ENCODE data around the gene SRRT. TPM values are rescaled to one million over a fixed set of nuclear protein-coding genes. Genes with fewer than 3 reads are reported as not detected.
"Not testable (repeated sequence)": the region's sequence is repeated elsewhere in the genome, so short reads cannot be mapped to it uniquely, and the experiment has no call there.

Gene SRRT
- total RNA-seq, 2 donors from 2014 or later = 114 to 204 TPM

DNA sequence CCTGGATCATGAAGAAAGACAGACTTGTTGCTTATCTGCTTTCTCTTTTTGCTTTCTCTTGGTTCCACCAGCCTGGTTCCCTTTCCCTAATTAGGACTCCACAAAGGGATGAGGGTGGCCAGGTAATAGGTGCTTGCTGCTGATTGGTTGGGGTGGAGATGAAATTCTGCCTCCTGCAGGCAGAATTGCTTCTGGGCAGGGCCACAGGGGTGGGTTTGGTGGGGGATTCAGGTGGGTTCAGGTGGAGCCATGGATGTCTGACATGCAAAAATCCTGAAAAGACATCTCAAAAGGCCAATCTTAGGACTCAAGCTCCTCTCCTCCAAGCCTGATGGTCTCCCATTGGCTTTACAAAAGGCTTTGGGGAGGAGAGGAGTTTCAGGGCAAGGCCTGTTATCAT is 46.1 kb downstream of the SRRT start:
- Histone ChIP-seq H3K27me3 (no peaks in the 10 kb centered on the region), H3K4me3 (no peak overlapping the region), H3K27ac (no peak overlapping the region), H3K36me3 (no peaks in the 10 kb centered on the region), H3K9ac (ENCODE audit: low read depth in 2 of 2, low read length in 2 of 2) (no peak overlapping the region), H3K4me1 (no peaks in the 10 kb centered on the region), H3K9me3 (no peaks in the 10 kb centered on the region)
- intact Hi-C loops (cut with DNase I) = no loop called here
- DNase-seq = no peak
- TF ChIP-seq, protein P1, sequence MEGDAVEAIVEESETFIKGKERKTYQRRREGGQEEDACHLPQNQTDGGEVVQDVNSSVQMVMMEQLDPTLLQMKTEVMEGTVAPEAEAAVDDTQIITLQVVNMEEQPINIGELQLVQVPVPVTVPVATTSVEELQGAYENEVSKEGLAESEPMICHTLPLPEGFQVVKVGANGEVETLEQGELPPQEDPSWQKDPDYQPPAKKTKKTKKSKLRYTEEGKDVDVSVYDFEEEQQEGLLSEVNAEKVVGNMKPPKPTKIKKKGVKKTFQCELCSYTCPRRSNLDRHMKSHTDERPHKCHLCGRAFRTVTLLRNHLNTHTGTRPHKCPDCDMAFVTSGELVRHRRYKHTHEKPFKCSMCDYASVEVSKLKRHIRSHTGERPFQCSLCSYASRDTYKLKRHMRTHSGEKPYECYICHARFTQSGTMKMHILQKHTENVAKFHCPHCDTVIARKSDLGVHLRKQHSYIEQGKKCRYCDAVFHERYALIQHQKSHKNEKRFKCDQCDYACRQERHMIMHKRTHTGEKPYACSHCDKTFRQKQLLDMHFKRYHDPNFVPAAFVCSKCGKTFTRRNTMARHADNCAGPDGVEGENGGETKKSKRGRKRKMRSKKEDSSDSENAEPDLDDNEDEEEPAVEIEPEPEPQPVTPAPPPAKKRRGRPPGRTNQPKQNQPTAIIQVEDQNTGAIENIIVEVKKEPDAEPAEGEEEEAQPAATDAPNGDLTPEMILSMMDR (IDR thresholded peaks at IDR 0.05) = no peak

DNA sequence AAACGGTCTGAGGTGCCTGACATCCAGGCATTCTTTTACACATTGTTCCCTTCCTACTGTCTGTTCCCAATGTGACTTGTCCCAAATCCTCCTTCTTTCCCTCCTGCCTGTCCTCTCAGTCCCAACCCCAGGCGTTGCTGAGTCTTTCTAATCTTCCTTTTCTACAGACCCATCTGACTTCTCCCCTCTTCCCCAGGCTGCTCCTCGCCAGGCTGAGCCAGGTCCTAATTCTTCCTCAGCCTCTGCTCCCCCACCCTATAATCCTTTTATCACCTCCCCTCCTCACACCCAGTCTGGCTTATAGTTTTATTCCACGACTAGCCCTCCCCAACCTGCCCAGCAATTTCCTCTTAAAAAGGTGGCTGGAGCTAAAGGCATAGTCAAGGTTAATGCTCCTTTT is 48.7 kb downstream of the SRRT start:
- H3K27ac ChIP-seq; H3K27me3 ChIP-seq; H3K4me3 ChIP-seq; H3K36me3 ChIP-seq; DNase-seq; intact Hi-C loops (cut with DNase I); H3K4me1 ChIP-seq; H3K9me3 ChIP-seq; H3K9ac ChIP-seq (ENCODE audit: low read depth in 2 of 2, low read length in 2 of 2): not testable (repeated sequence)

DNA sequence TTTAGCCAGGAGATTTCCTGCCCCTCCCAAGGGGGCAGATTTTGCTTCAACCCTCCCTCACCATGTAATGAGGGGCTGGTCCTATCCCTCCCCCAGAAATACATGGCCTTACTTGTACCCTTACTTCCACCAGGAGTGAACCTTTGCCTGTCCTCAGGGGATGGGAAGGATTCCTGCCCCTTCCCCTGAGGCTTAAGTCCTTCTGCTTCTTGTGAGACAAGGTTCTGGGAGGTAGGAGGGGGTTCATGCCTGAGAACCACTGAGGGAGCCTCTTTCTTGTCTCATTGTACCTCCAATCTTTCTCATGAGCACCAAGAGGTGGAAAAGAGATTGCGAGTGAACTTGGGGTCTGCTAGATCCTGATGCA is 54.9 kb downstream of the SRRT start:
- no peaks in the 10 kb centered on the region for H3K36me3 ChIP-seq
- intact Hi-C loops (cut with DNase I) = no loop called here

DNA sequence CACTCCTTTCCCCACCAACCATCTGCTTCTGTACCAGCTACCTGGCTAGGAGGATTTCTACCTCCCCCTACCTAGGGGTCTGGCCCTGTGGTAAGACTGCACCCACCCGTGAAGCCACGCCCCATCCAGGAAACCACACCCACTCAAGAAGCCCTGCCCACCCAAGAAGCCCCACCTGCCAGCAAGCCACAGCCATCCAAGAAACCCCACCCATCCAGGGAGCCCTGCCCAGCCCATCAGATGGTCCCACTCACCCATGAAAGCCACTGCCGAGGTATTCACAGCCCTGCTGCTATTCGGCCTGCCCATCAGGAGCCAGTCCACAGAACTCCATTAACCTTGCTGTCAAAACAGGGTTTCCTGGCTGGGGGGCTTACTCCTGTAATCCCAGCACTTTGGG is 58.8 kb downstream of the SRRT start:
- Histone ChIP-seq H3K4me3 (no peak overlapping the region), H3K4me1 (no peaks in the 10 kb centered on the region), H3K9me3 (no peaks in the 10 kb centered on the region), H3K36me3 (no peaks in the 10 kb centered on the region), H3K27ac (no peak overlapping the region), H3K27me3 (no peaks in the 10 kb centered on the region), H3K9ac (ENCODE audit: low read depth in 2 of 2, low read length in 2 of 2) (no peak overlapping the region)
- intact Hi-C loops (cut with DNase I) = no loop called here
- DNase-seq = no peak
- TF ChIP-seq, protein P1 (IDR thresholded peaks at IDR 0.05) = no peak

More for the DNA sequence above, 54.9 kb downstream of the SRRT start:
- Histone ChIP-seq H3K4me1 (no peaks in the 10 kb centered on the region), H3K27ac (no peak overlapping the region), H3K27me3 (no peaks in the 10 kb centered on the region), H3K4me3 (no peak overlapping the region), H3K9ac (ENCODE audit: low read depth in 2 of 2, low read length in 2 of 2) (no peak overlapping the region), H3K9me3 (no peaks in the 10 kb centered on the region)
- TF ChIP-seq, protein P1 (IDR thresholded peaks at IDR 0.05) = no peak
- no peak for DNase-seq

DNA sequence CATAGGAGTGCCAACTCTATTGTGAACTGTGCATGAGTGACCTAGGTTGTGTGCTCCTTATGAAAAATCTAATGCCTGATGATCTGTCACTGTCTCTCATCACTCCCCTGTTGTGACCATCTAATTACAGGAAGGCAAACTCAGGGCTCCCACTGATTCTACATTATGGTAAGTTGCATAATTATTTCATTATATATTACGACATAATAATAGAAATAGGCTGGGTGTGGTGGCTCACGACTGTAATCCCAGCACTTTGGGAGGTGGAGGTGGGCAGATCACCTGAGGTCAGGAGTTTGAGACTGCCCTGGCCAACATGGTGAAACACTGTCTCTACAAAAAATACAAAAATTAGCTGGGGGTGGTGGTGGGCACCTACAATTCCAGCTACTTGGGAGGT is 60.5 kb downstream of the SRRT start:
- H3K4me3 ChIP-seq; H3K27me3 ChIP-seq; H3K36me3 ChIP-seq; intact Hi-C loops (cut with DNase I); H3K9me3 ChIP-seq; DNase-seq; H3K27ac ChIP-seq; H3K9ac ChIP-seq (ENCODE audit: low read depth in 2 of 2, low read length in 2 of 2); H3K4me1 ChIP-seq: not testable (repeated sequence)

DNA sequence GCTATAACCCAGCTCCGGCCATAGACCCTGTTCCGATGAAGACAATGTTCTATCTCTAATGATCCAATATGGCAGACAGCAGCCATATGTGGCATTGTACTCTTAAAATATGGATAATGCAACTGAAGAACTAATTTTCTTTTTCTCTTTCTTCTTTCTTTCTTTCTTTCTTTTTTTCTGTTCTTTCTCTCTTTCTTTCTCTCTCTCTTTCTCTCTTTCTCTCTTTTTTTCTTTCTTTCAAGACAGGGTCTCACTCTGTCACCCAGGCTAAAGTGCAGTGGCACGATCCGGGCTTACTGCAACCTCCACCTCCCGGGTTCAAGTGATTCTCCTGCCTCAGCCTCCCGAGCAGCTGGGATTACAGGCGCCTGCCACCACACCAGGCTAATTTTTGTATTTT is 61.3 kb downstream of the SRRT start:
- H3K9ac ChIP-seq (ENCODE audit: low read depth in 2 of 2, low read length in 2 of 2); DNase-seq; H3K4me3 ChIP-seq; H3K4me1 ChIP-seq; H3K27ac ChIP-seq; H3K36me3 ChIP-seq; H3K27me3 ChIP-seq; intact Hi-C loops (cut with DNase I); H3K9me3 ChIP-seq: not testable (repeated sequence)

Small RNA genes within 50 kb of the gene (microRNA-seq; reads per million reads assigned to microRNA genes)
- not detected for gene MIR6875

Other genes with a start within 250 kb of the SRRT start
- 1 to 10 TPM; 1.8 to 2.3 TPM for gene TFR2, start 233.6 kb upstream of the SRRT start, total RNA-seq
- gene ACTL6B, start 218.7 kb upstream of the SRRT start, total RNA-seq = under 1 TPM in 1 of 2 donors, not detected in 1; 0.29 TPM
- gene GNB2, start 201.4 kb upstream of the SRRT start, total RNA-seq = 100 to 1,000 TPM; 292 to 312 TPM
- 10 to 100 TPM; 20.9 to 33.4 TPM for gene GIGYF1, start 180.9 kb upstream of the SRRT start, total RNA-seq
- gene POP7, start 169.0 kb upstream of the SRRT start, total RNA-seq = 10 to 100 TPM; 28.8 to 43.4 TPM
- not detected for gene EPO, start 154.6 kb upstream of the SRRT start, total RNA-seq
- gene ZAN, start 141.5 kb upstream of the SRRT start, total RNA-seq = not detected
- 10 to 100 TPM; 43.1 to 75.9 TPM for gene EPHB4, start 47.6 kb upstream of the SRRT start, total RNA-seq
- gene SLC12A9, start 22.4 kb upstream of the SRRT start, total RNA-seq = 10 to 100 TPM; 24.1 to 35.9 TPM
- 10 to 100 TPM; 34.8 to 40.2 TPM for gene TRIP6, start 7.7 kb upstream of the SRRT start, total RNA-seq
- gene UFSP1, start 14.6 kb downstream of the SRRT start, total RNA-seq = 1 to 10 TPM; 2.1 to 4.4 TPM
- 10 to 100 TPM in 1 of 2 donors, 1 to 10 TPM in 1; 5.3 to 11.7 TPM for gene ACHE, start 20.8 kb downstream of the SRRT start, total RNA-seq
- 100 to 1,000 TPM; 137 to 149 TPM for gene MUC3A, start 74.4 kb downstream of the SRRT start, total RNA-seq
- 100 to 1,000 TPM; 331 to 542 TPM for gene MUC12, start 94.5 kb downstream of the SRRT start, total RNA-seq
- 1 to 10 TPM; 1.7 to 2.5 TPM for gene MUC17, start 145.0 kb downstream of the SRRT start, total RNA-seq
- 10 to 100 TPM; 33.7 to 47.9 TPM for gene TRIM56, start 210.4 kb downstream of the SRRT start, total RNA-seq